Activated CD4-positive, alpha-beta memory T cell treated with anti-CD3 and anti-CD28 coated beads for 36 hours (primary cell): Measurements from ENCODE around the gene RBM19. TPM values are rescaled to one million over a fixed set of nuclear protein-coding genes. Genes with fewer than 3 reads are reported as not detected.

Experiments
- CTCF ChIA-PET: fragments of 350-600 bp; sonication (Branson Sonifier 250); formaldehyde crosslinking; loops from one replicate; lab custom pipeline; 2021; ENCODE audit warnings: antibody characterized with exemption, inconsistent platforms; lab: Charles Lee
- POLR2A ChIA-PET: fragments of 350-600 bp; sonication (Branson Sonifier 250); formaldehyde crosslinking; loops from one replicate; lab custom pipeline; 2021; ENCODE audit warnings: antibody characterized with exemption; lab: Charles Lee
- DNase-seq: peaks from one replicate; pipeline ENCODE4 v3.0.0-alpha.2; 2020
- H3K27ac Mint-ChIP-seq: one replicate; pipeline ENCODE4 v1.8.0; 2021; ENCODE audit warnings: mixed read lengths
- H3K27me3 Mint-ChIP-seq: one replicate; pipeline ENCODE4 v1.8.0; 2021; ENCODE audit warnings: mixed read lengths
- H3K36me3 Mint-ChIP-seq: one replicate; pipeline ENCODE4 v1.8.0; 2021; ENCODE audit warnings: mixed read lengths
- H3K4me1 Mint-ChIP-seq: one replicate; pipeline ENCODE4 v1.8.0; 2021; ENCODE audit warnings: low read depth, mixed read lengths
- H3K4me3 Mint-ChIP-seq: one replicate; pipeline ENCODE4 v1.8.0; 2021; ENCODE audit warnings: mild to moderate bottlenecking, mixed read lengths
- H3K9me3 Mint-ChIP-seq: one replicate; pipeline ENCODE4 v1.8.0; 2021; ENCODE audit warnings: mixed read lengths
- intact Hi-C: fragments of 100-400 bp; cut with micrococcal nuclease; formaldehyde crosslinking; loops from one replicate; pipeline ENCODE4 v1.15.1; 2023
- total RNA-seq, 2 experiments: library from RNA; stranded (reverse); gene quantifications; one replicate each; pipeline ENCODE4 v1.2.3, GENCODE V29; 2021

Gene RBM19
- total RNA-seq, 2 experiments from 2014 or later, result 69.6 to 74.1 TPM

DNA sequence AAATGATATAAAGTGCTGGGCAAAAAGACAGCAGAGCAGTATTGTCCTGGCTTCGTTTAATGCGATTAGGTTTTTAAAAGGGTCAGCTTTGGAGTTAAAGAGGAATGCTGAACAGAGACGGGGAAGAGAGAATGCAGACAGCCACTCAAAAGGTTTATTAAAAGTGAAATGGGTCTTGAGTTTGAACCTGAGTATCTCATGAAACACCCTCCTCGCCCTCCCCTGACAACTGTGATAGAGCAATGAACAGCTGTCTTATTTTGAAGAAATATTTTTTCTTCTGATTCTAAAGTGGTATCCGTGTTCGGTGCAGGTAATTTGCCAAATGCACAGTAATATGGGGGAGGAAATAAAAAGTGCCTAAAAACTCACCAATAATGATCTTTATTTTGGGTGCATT is 73.6 kb downstream of the RBM19 start:
- Mint-ChIP-seq H3K4me1 (peaks cover 3% of the 10 kb centered on the region), H3K4me3 (no peak overlapping the region), H3K36me3 (peaks cover 30% of the 10 kb centered on the region), H3K27ac (no peak overlapping the region), H3K9me3 (no peaks in the 10 kb centered on the region), H3K27me3 (no peaks in the 10 kb centered on the region)
- ChIA-PET CTCF (no interaction called here), POLR2A (no interaction called here)
- intact Hi-C loops, result no loop called here
- no peak for DNase-seq

GRCh38 chr12:113891739-113892520 is 74.2 kb downstream of the RBM19 start:
- intact Hi-C loops, result no loop called here
- no peaks in the 10 kb centered on the region for H3K9me3 Mint-ChIP-seq
- H3K4me1 Mint-ChIP-seq, result peaks cover 3% of the 10 kb centered on the region
- DNase-seq, result peak; percentile 16
- peaks cover 32% of the 10 kb centered on the region for H3K36me3 Mint-ChIP-seq
- ChIA-PET CTCF (no interaction called here), POLR2A (no interaction called here)
- no peaks in the 10 kb centered on the region for H3K27me3 Mint-ChIP-seq
- H3K27ac Mint-ChIP-seq, result no peak overlapping the region
- H3K4me3 Mint-ChIP-seq, result no peak overlapping the region

- ChIA-PET POLR2A (no interaction called here), CTCF (no interaction called here)
- Mint-ChIP-seq H3K9me3 (no peaks in the 10 kb centered on the region), H3K4me3 (no peak overlapping the region), H3K4me1 (peaks cover 3% of the 10 kb centered on the region), H3K36me3 (peaks cover 34% of the 10 kb centered on the region), H3K27me3 (no peaks in the 10 kb centered on the region), H3K27ac (no peak overlapping the region)
- intact Hi-C loops, result no loop called here
- no peak for DNase-seq
Observed at GRCh38 chr12:113891167-113891692, 74.9 kb downstream of the RBM19 start.

DNA sequence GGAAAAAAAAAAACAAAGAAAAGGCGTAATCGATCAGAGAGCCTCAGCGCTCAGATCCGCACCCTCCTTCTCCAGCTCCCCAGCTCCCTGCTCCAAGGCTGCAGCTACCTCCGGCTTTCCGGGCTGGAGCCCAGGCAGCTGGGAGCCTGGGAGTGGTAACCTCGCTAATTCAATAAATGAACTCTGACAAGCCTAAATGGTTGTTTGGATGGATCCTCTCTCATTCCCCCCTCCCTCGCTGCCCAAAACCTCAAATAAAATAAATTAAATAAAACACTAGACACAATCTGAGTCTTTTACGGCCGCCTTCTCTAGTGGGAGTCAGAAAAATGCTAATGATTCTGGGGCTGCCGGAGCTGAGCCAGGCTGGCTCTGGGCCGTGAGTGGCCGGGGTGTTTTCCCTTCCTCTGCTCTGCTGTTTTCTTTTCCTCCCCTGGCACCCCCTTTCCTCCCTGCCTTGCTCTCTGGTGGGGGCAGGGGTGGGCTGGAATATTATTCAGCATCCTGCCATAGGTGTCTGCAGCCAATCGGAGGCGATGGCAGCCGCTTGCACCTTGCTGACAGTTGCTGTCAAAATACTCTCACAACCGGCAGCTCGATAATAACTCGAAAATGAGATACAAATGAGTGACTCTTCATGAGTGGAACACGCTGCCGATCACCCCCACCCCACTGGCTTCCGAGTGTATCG is 76.1 kb downstream of the RBM19 start:
- CTCF ChIA-PET, result no interaction called here
- H3K27me3 Mint-ChIP-seq, result no peaks in the 10 kb centered on the region
- H3K4me3 Mint-ChIP-seq, result no peak overlapping the region
- H3K36me3 Mint-ChIP-seq, result peaks cover 31% of the 10 kb centered on the region
- intact Hi-C loops, result no loop called here
- H3K4me1 Mint-ChIP-seq, result peaks cover 3% of the 10 kb centered on the region
- H3K27ac Mint-ChIP-seq, result no peak overlapping the region
- no peak for DNase-seq
- H3K9me3 Mint-ChIP-seq, result no peaks in the 10 kb centered on the region
- POLR2A ChIA-PET, result no interaction called here

- no peak for DNase-seq
- ChIA-PET POLR2A (no interaction called here), CTCF (no interaction called here)
- Mint-ChIP-seq H3K4me1 (peaks cover 3% of the 10 kb centered on the region), H3K36me3 (peaks cover 37% of the 10 kb centered on the region), H3K27ac (no peak overlapping the region), H3K27me3 (no peaks in the 10 kb centered on the region), H3K9me3 (no peaks in the 10 kb centered on the region), H3K4me3 (no peak overlapping the region)
- intact Hi-C loops, result no loop called here
Observed at GRCh38 chr12:113889076-113889475, 77.0 kb downstream of the RBM19 start.

- POLR2A ChIA-PET, result no interaction called here
- intact Hi-C loops, result no loop called here
- H3K36me3 Mint-ChIP-seq, result peaks cover 35% of the 10 kb centered on the region
- DNase-seq, result no peak
- no peak overlapping the region for H3K4me3 Mint-ChIP-seq
- CTCF ChIA-PET, result no interaction called here
- no peak overlapping the region for H3K27ac Mint-ChIP-seq
- peaks cover 3% of the 10 kb centered on the region for H3K4me1 Mint-ChIP-seq
- H3K27me3 Mint-ChIP-seq, result no peaks in the 10 kb centered on the region
- H3K9me3 Mint-ChIP-seq, result no peaks in the 10 kb centered on the region
Observed at GRCh38 chr12:113888435-113888834, 77.7 kb downstream of the RBM19 start.

DNA sequence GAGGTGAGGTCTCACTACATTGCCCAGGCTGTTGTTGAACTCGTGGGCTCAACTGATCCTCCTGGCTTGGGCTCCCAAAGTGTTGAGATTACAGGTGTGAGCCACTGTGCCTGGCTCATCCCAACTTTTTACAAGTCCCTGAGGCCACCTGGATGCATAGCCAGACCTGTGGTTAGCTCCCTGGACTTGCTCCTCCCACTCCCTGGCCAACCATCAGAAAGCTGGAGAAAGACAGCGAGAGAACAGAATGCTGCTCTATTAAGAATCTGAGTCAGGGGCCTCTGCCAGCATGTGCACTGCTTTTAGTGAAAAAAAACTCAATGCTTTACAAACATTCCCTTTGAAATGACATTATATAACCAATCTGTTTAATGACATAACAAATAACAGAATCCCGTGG is 78.2 kb downstream of the RBM19 start:
- H3K27ac Mint-ChIP-seq, result no peak overlapping the region
- H3K9me3 Mint-ChIP-seq, result no peaks in the 10 kb centered on the region
- CTCF ChIA-PET, result no interaction called here
- H3K4me3 Mint-ChIP-seq, result no peak overlapping the region
- no peak for DNase-seq
- POLR2A ChIA-PET, result no interaction called here
- H3K36me3 Mint-ChIP-seq, result peaks cover 33% of the 10 kb centered on the region
- peaks cover 3% of the 10 kb centered on the region for H3K4me1 Mint-ChIP-seq
- H3K27me3 Mint-ChIP-seq, result no peaks in the 10 kb centered on the region
- intact Hi-C loops, result no loop called here

DNA sequence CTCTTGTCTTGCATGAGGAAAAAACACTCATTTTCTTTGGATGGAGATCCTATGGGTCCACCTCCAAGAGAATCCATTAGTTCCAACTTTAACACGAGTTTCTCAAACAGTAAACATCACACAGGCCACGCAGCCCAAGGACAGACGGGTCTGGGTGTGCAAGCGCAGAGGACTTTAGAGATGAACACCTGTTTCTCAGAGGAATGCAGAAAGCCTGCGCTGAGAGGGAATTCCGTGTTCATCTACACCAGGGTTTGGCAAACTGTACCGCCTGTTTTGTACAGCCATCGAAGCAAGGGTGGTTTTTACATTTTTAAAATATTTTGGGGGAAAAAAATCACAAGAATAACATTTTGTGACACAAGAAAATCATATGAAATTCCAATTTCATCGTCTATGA is 79.4 kb downstream of the RBM19 start:
- CTCF ChIA-PET, result no interaction called here
- Mint-ChIP-seq H3K27ac (no peak overlapping the region), H3K36me3 (peaks cover 26% of the 10 kb centered on the region), H3K4me1 (no peaks in the 10 kb centered on the region), H3K4me3 (no peak overlapping the region), H3K9me3 (no peaks in the 10 kb centered on the region), H3K27me3 (no peaks in the 10 kb centered on the region)
- intact Hi-C loops, result no loop called here
- POLR2A ChIA-PET, result no interaction called here
- no peak for DNase-seq

GRCh38 chr12:113884392-113884791 is 81.7 kb downstream of the RBM19 start:
- DNase-seq, result no peak
- no peaks in the 10 kb centered on the region for H3K4me1 Mint-ChIP-seq
- H3K4me3 Mint-ChIP-seq, result no peak overlapping the region
- H3K36me3 Mint-ChIP-seq, result peaks cover 32% of the 10 kb centered on the region
- CTCF ChIA-PET, result no interaction called here
- H3K9me3 Mint-ChIP-seq, result no peaks in the 10 kb centered on the region
- H3K27ac Mint-ChIP-seq, result no peak overlapping the region
- no peaks in the 10 kb centered on the region for H3K27me3 Mint-ChIP-seq
- intact Hi-C loops, result no loop called here
- POLR2A ChIA-PET, result no interaction called here

DNA sequence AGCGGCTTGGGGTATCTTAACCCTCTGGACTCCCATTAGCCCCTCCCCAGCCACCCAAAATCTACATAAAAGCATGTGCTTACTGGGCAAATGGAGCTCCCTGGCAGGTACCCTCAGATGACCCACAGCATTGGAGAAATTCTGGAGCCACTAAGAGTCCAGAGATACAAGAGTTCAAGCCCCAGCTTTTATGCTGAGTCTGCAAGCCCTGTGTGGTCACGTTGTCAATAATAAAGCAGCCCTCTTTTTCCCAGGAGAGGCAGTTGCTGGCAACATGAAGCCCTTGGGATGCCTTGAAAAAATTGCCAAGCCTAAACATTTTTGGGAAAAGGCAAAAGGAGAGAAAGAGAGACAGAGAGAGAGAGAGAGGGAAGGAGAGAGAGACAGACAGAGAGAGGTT is 83.4 kb downstream of the RBM19 start:
- peaks cover 31% of the 10 kb centered on the region for H3K36me3 Mint-ChIP-seq
- ChIA-PET POLR2A (no interaction called here), CTCF (no interaction called here)
- H3K9me3 Mint-ChIP-seq, result no peaks in the 10 kb centered on the region
- no peak for DNase-seq
- no peaks in the 10 kb centered on the region for H3K27me3 Mint-ChIP-seq
- no peak overlapping the region for H3K4me3 Mint-ChIP-seq
- intact Hi-C loops, result no loop called here
- no peaks in the 10 kb centered on the region for H3K4me1 Mint-ChIP-seq
- H3K27ac Mint-ChIP-seq, result no peak overlapping the region

- no peaks in the 10 kb centered on the region for H3K4me1 Mint-ChIP-seq
- no peak overlapping the region for H3K4me3 Mint-ChIP-seq
- DNase-seq, result no peak
- no peaks in the 10 kb centered on the region for H3K27me3 Mint-ChIP-seq
- CTCF ChIA-PET, result no interaction called here
- H3K27ac Mint-ChIP-seq, result no peak overlapping the region
- H3K9me3 Mint-ChIP-seq, result no peaks in the 10 kb centered on the region
- intact Hi-C loops, result no loop called here
- POLR2A ChIA-PET, result no interaction called here
- H3K36me3 Mint-ChIP-seq, result peaks cover 27% of the 10 kb centered on the region
Observed at GRCh38 chr12:113880988-113881962, 84.8 kb downstream of the RBM19 start.

DNA sequence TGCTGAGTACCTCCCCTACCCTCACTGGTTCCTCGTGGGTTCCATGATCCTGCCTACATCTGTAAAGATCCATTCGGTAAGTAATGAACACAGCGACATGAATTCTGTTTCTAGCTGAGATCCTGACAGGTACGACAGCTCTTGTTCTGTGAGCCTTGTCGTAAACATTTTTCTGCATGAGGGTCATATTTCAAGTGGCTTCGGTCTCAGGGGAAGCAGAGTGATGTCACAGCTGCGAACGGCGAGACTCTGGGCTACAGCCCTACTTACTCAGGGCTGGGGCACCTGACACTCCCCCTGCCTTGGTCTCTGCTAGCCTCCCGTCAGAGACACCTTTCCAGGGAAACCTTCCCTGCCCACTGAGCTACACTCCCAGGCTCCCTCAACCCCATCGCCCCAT is 85.8 kb downstream of the RBM19 start:
- Mint-ChIP-seq H3K27me3 (no peaks in the 10 kb centered on the region), H3K27ac (no peak overlapping the region), H3K4me3 (no peak overlapping the region), H3K9me3 (no peaks in the 10 kb centered on the region), H3K36me3 (peaks cover 28% of the 10 kb centered on the region), H3K4me1 (no peaks in the 10 kb centered on the region)
- POLR2A ChIA-PET, result interaction anchor here (1.0 kb wide), 1 partner anchor 13 kb away, joined by 3 read pairs; no protein-coding TSS in a partner anchor
- intact Hi-C loops, result no loop called here
- CTCF ChIA-PET, result no interaction called here
- no peak for DNase-seq
